ENCODE results near the gene RNF150.

DNA sequence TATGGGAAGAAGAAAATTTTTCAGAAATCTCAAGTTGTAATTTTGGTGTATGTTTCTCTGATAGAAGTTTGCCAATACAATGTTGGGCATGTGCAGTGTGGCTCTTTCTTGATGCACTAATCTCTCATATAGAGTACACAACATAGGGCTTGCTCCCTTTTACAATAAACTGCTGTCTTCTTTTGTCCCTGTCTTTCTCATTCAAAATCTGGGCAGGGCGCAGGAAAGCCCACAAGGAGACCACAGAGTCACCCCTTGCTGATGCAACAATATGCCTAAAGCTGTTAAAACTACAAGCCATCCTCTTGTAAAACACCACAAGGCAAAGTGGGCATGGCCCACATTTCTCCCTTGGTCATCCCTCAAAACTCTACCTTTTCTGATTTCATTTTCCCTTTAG, 313.7 kb downstream of the RNF150 start:
- no peak for TF ChIP-seq ZNF274 (IDR thresholded peaks at IDR 0.05; ENCODE audit: low read depth, low read length)
- TF ChIP-seq YY1 (IDR thresholded peaks at IDR 0.05; ENCODE audit: insufficient read depth, insufficient read length): no peak
- TF ChIP-seq SUZ12 (IDR thresholded peaks at IDR 0.05; ENCODE audit: extremely low read depth, insufficient read depth, insufficient read length): no peak

All from NT2/D1 (cell line).